SK-N-SH (cell line): ENCODE measurements around the gene MAP2K3. TPM values are rescaled to one million over a fixed set of nuclear protein-coding genes. Genes with fewer than 3 reads are reported as not detected.

ENCODE experiments used
- CTCF ChIA-PET: fragments of 300-600, 350-600 bp; formaldehyde crosslinking; extraction: SDS; loops from one replicate; lab custom pipeline; 2021; lab: Yijun Ruan, JAX
- POLR2A ChIA-PET: fragments of 350-600 bp; sonication (Branson Sonifier 250); formaldehyde crosslinking; extraction: SDS; loops from one replicate; lab custom pipeline; 2020; ENCODE audit warnings: antibody characterized with exemption, inconsistent platforms; lab: Yijun Ruan, JAX
- DNase-seq: peaks from one replicate; pipeline ENCODE4 v3.0.0; 2012
- H2AFZ ChIP-seq: fragments of 200-600 bp; sonication (generic); 2 replicates; pipeline ENCODE4 v1.8.1; 2016; ENCODE audit warnings: antibody characterized with exemption, mild to moderate bottlenecking, low read depth
- H3F3A ChIP-seq: fragments of 200-600 bp; sonication (generic); replicated peaks from 2 replicates; pipeline ENCODE3; 2016; ENCODE audit warnings: antibody characterized with exemption, mild to moderate bottlenecking; ENCODE audit not compliant: insufficient read depth
- H3K27ac ChIP-seq, 2 experiments: fragments of 200-500 bp in 1 of 2; fragments of 200-600 bp in 1 of 2; sonication (Bioruptor generic) in 1 of 2; sonication (generic), shearing (Covaris generic) in 1 of 2; 2 replicates each; pipeline versions ENCODE4 v1.5.1 to v1.6.1; 2014 to 2016; ENCODE audit warnings: low read depth in 2 of 2, inconsistent platforms in 1 of 2, low read length in 1 of 2, mild to moderate bottlenecking in 1 of 2, mixed read lengths in 1 of 2
- H3K27me3 ChIP-seq: fragments of 200-600 bp; sonication (generic), shearing (Covaris generic); 2 replicates; pipeline ENCODE4 v1.6.1; 2016; ENCODE audit warnings: mixed run types; ENCODE audit not compliant: insufficient read depth
- H3K36me3 ChIP-seq, 2 experiments: fragments of 200-500 bp in 1 of 2; fragments of 200-600 bp in 1 of 2; sonication (Bioruptor generic) in 1 of 2; sonication (generic) in 1 of 2; replicated peaks in 1 of 2; 2 replicates each; pipeline versions ENCODE3 to v1.5.1; 2014 to 2016; ENCODE audit warnings: low read length in 1 of 2, mild to moderate bottlenecking in 1 of 2; ENCODE audit not compliant: insufficient read depth in 2 of 2, control insufficient read depth in 1 of 2
- H3K4me1 ChIP-seq, 2 experiments: fragments of 200-500 bp in 1 of 2; fragments of 200-600 bp in 1 of 2; sonication (Bioruptor generic) in 1 of 2; sonication (generic), shearing (Covaris generic) in 1 of 2; 2 replicates each; pipeline versions ENCODE4 v1.5.1 to v1.6.1; 2014 to 2016; ENCODE audit warnings: low read depth in 1 of 2, low read length in 1 of 2, mixed run types in 1 of 2; ENCODE audit not compliant: insufficient read depth in 2 of 2, control insufficient read depth in 1 of 2
- H3K4me2 ChIP-seq: fragments of 200-600 bp; sonication (generic), shearing (Covaris generic); 2 replicates; pipeline ENCODE4 v1.6.1; 2017; ENCODE audit warnings: mixed run types
- H3K4me3 ChIP-seq, 2 experiments: fragments of 200-500 bp in 1 of 2; fragments of 200-600 bp in 1 of 2; sonication (Bioruptor generic) in 1 of 2; sonication (generic), shearing (Covaris generic) in 1 of 2; 2 replicates each; pipeline versions ENCODE4 v1.5.1 to v1.8.1; 2014 to 2016; ENCODE audit warnings: low read depth in 2 of 2, inconsistent platforms in 1 of 2, low read length in 1 of 2, mild to moderate bottlenecking in 1 of 2, mixed read lengths in 1 of 2, moderate library complexity in 1 of 2
- H3K79me2 ChIP-seq: fragments of 200-600 bp; sonication (generic); 2 replicates; pipeline ENCODE4 v1.8.1; 2017; ENCODE audit warnings: mild to moderate bottlenecking; ENCODE audit not compliant: insufficient read depth
- H3K9ac ChIP-seq: fragments of 200-600 bp; sonication (generic); 2 replicates; pipeline ENCODE4 v1.6.1; 2017; ENCODE audit warnings: mixed run types
- H3K9me2 ChIP-seq: fragments of 200-600 bp; sonication (generic); 2 replicates; pipeline ENCODE4 v1.6.1; 2017; ENCODE audit warnings: mixed run types
- H3K9me3 ChIP-seq: fragments of 200-600 bp; sonication (generic); 2 replicates; pipeline ENCODE4 v1.6.1; 2017; ENCODE audit warnings: mixed run types, mild to moderate bottlenecking, moderate library complexity
- H4K20me1 ChIP-seq: fragments of 200-600 bp; sonication (generic); 2 replicates; pipeline ENCODE4 v1.6.1; 2017; ENCODE audit warnings: mild to moderate bottlenecking, mixed run types; ENCODE audit not compliant: insufficient read depth
- ELF1 ChIP-seq: IDR thresholded peaks from 2 replicates; pipeline ENCODE4 v1.4.0; 2012
- EP300 ChIP-seq, 2 experiments: IDR thresholded peaks; 2 replicates each; pipeline versions ENCODE4 v1.4.0 to v1.6.1; 2012; ENCODE audit warnings: borderline replicate concordance in 1 of 2, low read depth in 1 of 2, low read length in 1 of 2
- FOSL2 ChIP-seq: IDR thresholded peaks from 2 replicates; pipeline ENCODE4 v1.4.0; 2012; ENCODE audit warnings: low read depth, mild to moderate bottlenecking, moderate library complexity, borderline replicate concordance
- FOXJ3 ChIP-seq: sonication (generic); formaldehyde crosslinking; IDR thresholded peaks from 2 replicates; pipeline ENCODE4 v1.5.1; 2020; ENCODE audit warnings: mild to moderate bottlenecking, missing genetic modification reagents
- FOXM1 ChIP-seq: IDR thresholded peaks from 2 replicates; pipeline ENCODE4 v1.4.0; 2012; ENCODE audit warnings: low read depth, mild to moderate bottlenecking
- JUND ChIP-seq: IDR thresholded peaks from 2 replicates; pipeline ENCODE4 v1.4.0; 2012
- MEF2A ChIP-seq: IDR thresholded peaks from 2 replicates; pipeline ENCODE4 v1.4.0; 2012; ENCODE audit warnings: low read depth, borderline replicate concordance
- NRF1 ChIP-seq: IDR thresholded peaks from 2 replicates; pipeline ENCODE4 v1.6.1; 2012; ENCODE audit warnings: low read depth, mild to moderate bottlenecking, low read length
- PBX3 ChIP-seq: IDR thresholded peaks from 2 replicates; pipeline ENCODE4; 2012
- POLR2AphosphoS5 ChIP-seq: IDR thresholded peaks from 2 replicates; pipeline ENCODE4 v1.6.1; 2012; ENCODE audit warnings: low read depth, low read length
- RCOR1 ChIP-seq: fragments of 150-350 bp; IDR thresholded peaks from 2 replicates; pipeline ENCODE4 v1.6.1; 2017; ENCODE audit warnings: antibody characterized with exemption, low read length
- REST ChIP-seq: IDR thresholded peaks from 2 replicates; pipeline ENCODE4 v1.6.1; 2012; ENCODE audit warnings: mild to moderate bottlenecking, low read depth, low read length, moderate library complexity
- RFX5 ChIP-seq: IDR thresholded peaks from 2 replicates; pipeline ENCODE4 v1.6.1; 2012; ENCODE audit warnings: mild to moderate bottlenecking, improper control_type of control experiment, low read length
- RXRA ChIP-seq: IDR thresholded peaks from 2 replicates; pipeline ENCODE4 v1.4.0; 2012; ENCODE audit warnings: low read depth, mild to moderate bottlenecking, borderline replicate concordance
- SIN3A ChIP-seq: IDR thresholded peaks from 2 replicates; pipeline ENCODE4 v1.6.1; 2012; ENCODE audit warnings: low read depth, mild to moderate bottlenecking, low read length, moderate library complexity, borderline replicate concordance
- USF2 ChIP-seq: fragments of 150-350 bp; IDR thresholded peaks from 2 replicates; pipeline ENCODE4 v1.6.1; 2017; ENCODE audit warnings: antibody characterized with exemption, low read length, low read depth, borderline replicate concordance
- YY1 ChIP-seq: IDR thresholded peaks from 2 replicates; pipeline ENCODE4 v1.4.0; 2012; ENCODE audit warnings: low read depth, mild to moderate bottlenecking
- WGBS: methylation state at CpG from one replicate; pipeline ENCODE4 v1.1.6; 2017; ENCODE audit warnings: low lambda C conversion rate; 5-methylcytosine and 5-hydroxymethylcytosine counted together
- polyA plus RNA-seq, 3 experiments: library from polyadenylated mRNA; depleted of rRNA; stranded (reverse); fragments of >200 nt; gene quantifications; 2 replicates each; pipeline ENCODE4 v1.2.3, GENCODE V29; 2012
- TF ChIP-seq, protein P1 (sequence below): IDR thresholded peaks from 2 replicates; pipeline ENCODE4 v1.4.0; 2012; ENCODE audit warnings: low read depth
- TF ChIP-seq, protein P2 (sequence below): fragments of 200-600 bp; sonication (generic); IDR thresholded peaks from 2 replicates; pipeline ENCODE4 v1.6.1; 2017; ENCODE audit warnings: antibody characterized with exemption, mild to moderate bottlenecking, moderate library complexity
- TF ChIP-seq, protein P3 (sequence below): IDR thresholded peaks from 2 replicates; pipeline ENCODE4 v1.4.0; 2012; ENCODE audit warnings: low read depth, borderline replicate concordance

Gene MAP2K3
- polyA plus RNA-seq, 1 of the 3 experiments (the other 2 are of a cell fraction): 30.0 TPM

DNA sequence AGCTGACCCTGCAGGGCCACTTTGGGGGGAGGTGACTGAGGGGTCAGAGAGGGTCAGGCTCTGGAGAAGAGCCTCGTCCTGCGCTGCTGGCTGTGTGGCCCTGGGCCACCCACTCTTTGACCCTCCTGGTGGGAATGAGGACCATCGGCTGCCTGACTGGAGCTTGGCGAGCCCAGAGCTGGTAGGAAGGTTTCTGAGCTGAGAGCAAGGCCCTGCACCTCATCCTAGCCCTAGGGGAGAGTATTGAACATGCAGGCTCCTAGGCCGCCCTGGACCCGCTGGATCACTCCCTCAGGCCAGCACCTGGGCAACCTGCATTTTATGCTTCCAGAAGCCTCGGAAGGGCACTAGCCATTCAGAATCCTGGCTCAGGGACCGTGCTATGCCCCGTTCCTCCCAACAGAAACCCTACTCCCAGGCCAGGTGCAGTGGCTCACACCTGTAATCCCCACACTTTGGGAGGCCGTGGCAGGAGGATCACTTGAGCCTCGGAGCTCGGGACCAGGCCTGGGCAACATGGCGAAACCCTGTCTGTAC, 14.5 kb downstream of the MAP2K3 start:
- no peak for TF ChIP-seq MEF2A
- TF ChIP-seq YY1: no peak
- TF ChIP-seq POLR2AphosphoS5: no peak
- no peak for TF ChIP-seq JUND
- TF ChIP-seq REST: no peak
- no peak for TF ChIP-seq EP300 (IDR thresholded peaks at IDR 0.05; ENCODE audit: borderline replicate concordance in 1 of 2, low read depth in 1 of 2, low read length in 1 of 2)
- no peak for TF ChIP-seq RXRA
- TF ChIP-seq, protein P1, sequence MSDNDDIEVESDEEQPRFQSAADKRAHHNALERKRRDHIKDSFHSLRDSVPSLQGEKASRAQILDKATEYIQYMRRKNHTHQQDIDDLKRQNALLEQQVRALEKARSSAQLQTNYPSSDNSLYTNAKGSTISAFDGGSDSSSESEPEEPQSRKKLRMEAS: no peak
- TF ChIP-seq USF2: no peak
- no peak for TF ChIP-seq ELF1
- no peak for TF ChIP-seq PBX3
- no peak for TF ChIP-seq NRF1
- no peak for TF ChIP-seq FOSL2
- TF ChIP-seq, protein P2, sequence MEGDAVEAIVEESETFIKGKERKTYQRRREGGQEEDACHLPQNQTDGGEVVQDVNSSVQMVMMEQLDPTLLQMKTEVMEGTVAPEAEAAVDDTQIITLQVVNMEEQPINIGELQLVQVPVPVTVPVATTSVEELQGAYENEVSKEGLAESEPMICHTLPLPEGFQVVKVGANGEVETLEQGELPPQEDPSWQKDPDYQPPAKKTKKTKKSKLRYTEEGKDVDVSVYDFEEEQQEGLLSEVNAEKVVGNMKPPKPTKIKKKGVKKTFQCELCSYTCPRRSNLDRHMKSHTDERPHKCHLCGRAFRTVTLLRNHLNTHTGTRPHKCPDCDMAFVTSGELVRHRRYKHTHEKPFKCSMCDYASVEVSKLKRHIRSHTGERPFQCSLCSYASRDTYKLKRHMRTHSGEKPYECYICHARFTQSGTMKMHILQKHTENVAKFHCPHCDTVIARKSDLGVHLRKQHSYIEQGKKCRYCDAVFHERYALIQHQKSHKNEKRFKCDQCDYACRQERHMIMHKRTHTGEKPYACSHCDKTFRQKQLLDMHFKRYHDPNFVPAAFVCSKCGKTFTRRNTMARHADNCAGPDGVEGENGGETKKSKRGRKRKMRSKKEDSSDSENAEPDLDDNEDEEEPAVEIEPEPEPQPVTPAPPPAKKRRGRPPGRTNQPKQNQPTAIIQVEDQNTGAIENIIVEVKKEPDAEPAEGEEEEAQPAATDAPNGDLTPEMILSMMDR: no peak
- no peak for TF ChIP-seq FOXM1
- no peak for TF ChIP-seq RCOR1
- no peak for TF ChIP-seq RFX5
- no peak for TF ChIP-seq FOXJ3 (CRISPR knock-in tag)
- TF ChIP-seq, protein P3, sequence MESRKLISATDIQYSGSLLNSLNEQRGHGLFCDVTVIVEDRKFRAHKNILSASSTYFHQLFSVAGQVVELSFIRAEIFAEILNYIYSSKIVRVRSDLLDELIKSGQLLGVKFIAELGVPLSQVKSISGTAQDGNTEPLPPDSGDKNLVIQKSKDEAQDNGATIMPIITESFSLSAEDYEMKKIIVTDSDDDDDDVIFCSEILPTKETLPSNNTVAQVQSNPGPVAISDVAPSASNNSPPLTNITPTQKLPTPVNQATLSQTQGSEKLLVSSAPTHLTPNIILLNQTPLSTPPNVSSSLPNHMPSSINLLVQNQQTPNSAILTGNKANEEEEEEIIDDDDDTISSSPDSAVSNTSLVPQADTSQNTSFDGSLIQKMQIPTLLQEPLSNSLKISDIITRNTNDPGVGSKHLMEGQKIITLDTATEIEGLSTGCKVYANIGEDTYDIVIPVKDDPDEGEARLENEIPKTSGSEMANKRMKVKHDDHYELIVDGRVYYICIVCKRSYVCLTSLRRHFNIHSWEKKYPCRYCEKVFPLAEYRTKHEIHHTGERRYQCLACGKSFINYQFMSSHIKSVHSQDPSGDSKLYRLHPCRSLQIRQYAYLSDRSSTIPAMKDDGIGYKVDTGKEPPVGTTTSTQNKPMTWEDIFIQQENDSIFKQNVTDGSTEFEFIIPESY: no peak
- TF ChIP-seq SIN3A: no peak
- peaks cover 10% of the 10 kb centered on the region; the same call in 1 of the 2 replicates for H3K27me3 ChIP-seq
- peaks cover 0 to 54% of the 10 kb centered on the region in 2 experiments; a peak in 1 of 4 replicates for H3K4me1 ChIP-seq
- ChIA-PET CTCF (interaction anchor here (0.8 to 5.0 kb wide), 4 partner anchors 20 to 213 kb away, joined by 3 to 22 read pairs (median 4); no protein-coding TSS in a partner anchor), POLR2A (no interaction called here)
- H4K20me1 ChIP-seq: peaks cover 77% of the 10 kb centered on the region
- 34% methylated on average over 11 of the region's 13 CpGs for WGBS
- no peak for DNase-seq
- H3K27ac ChIP-seq: no peak overlapping the region
- H3K9me2 ChIP-seq: no peaks in the 10 kb centered on the region
- no peak overlapping the region for H3K9ac ChIP-seq
- no peak overlapping the region for H3K4me3 ChIP-seq
- H3K36me3 ChIP-seq: peaks cover 3 to 35% of the 10 kb centered on the region in 2 experiments
- H3K9me3 ChIP-seq: no peaks in the 10 kb centered on the region
- no peak overlapping the region for H2AFZ ChIP-seq
- H3K4me2 ChIP-seq: no peak overlapping the region
- peaks cover 56% of the 10 kb centered on the region for H3K79me2 ChIP-seq
- H3F3A ChIP-seq: no peaks in the 10 kb centered on the region
